H1 (cell line): ENCODE results near the gene QRICH2. TPM values are rescaled to one million over a fixed set of nuclear protein-coding genes. Genes with fewer than 3 reads are reported as not detected.

Experiments used
- CTCF ChIA-PET: fragments of 300-600 bp; sonication (Branson Sonifier 250); formaldehyde crosslinking; loops from one replicate; lab custom pipeline; 2021; ENCODE audit not compliant: partially characterized antibody; lab: Charles Lee
- POLR2A ChIA-PET: fragments of 300-600 bp; sonication (Branson Sonifier 250); formaldehyde crosslinking; loops from one replicate; lab custom pipeline; 2021; ENCODE audit warnings: inconsistent platforms; ENCODE audit not compliant: partially characterized antibody; lab: Charles Lee
- DNase-seq, 2 experiments: peaks; one replicate each; pipeline versions ENCODE4 v3.0.0 to v3.0.0-alpha.2; 2010 to 2022; ENCODE audit warnings: low spot score in 2 of 2, low read depth in 1 of 2, mixed read lengths in 1 of 2
- FAIRE-seq: peaks from 2 replicates; lab custom pipeline; 2011; peaks lifted over from hg19 to GRCh38; lab: Jason Lieb, UNC
- H2AFZ ChIP-seq: 2 replicates; pipeline ENCODE4 v1.8.1; 2012; ENCODE audit warnings: low read length, inconsistent platforms
- H2AK5ac ChIP-seq: 2 replicates; pipeline ENCODE4 v1.6.1; 2013; ENCODE audit warnings: low read depth, low read length
- H2BK120ac ChIP-seq: replicated peaks from 2 replicates; pipeline ENCODE3; 2013; ENCODE audit warnings: low read depth, low read length, inconsistent platforms
- H2BK12ac ChIP-seq: 2 replicates; pipeline ENCODE4 v1.6.1; 2013; ENCODE audit warnings: low read depth, low read length
- H2BK15ac ChIP-seq: 2 replicates; pipeline ENCODE4 v1.6.1; 2013; ENCODE audit warnings: low read length
- H2BK20ac ChIP-seq: 2 replicates; pipeline ENCODE4 v1.6.1; 2013; ENCODE audit warnings: low read length
- H2BK5ac ChIP-seq: 2 replicates; pipeline ENCODE4 v1.6.1; 2013; ENCODE audit warnings: low read depth, low read length
- H3K14ac ChIP-seq: 2 replicates; pipeline ENCODE4 v1.6.1; 2013; ENCODE audit warnings: inconsistent platforms; ENCODE audit not compliant: insufficient read length
- H3K18ac ChIP-seq: 2 replicates; pipeline ENCODE4 v1.6.1; 2013; ENCODE audit warnings: low read length; ENCODE audit errors: extremely low read depth
- H3K23ac ChIP-seq: 2 replicates; pipeline ENCODE4 v1.6.1; 2013; ENCODE audit warnings: inconsistent platforms; ENCODE audit not compliant: insufficient read length
- H3K23me2 ChIP-seq: 2 replicates; pipeline ENCODE4 v1.6.1; 2013; ENCODE audit warnings: low read depth, low read length
- H3K27ac ChIP-seq: 2 replicates; pipeline ENCODE4 v1.6.1; 2011; ENCODE audit warnings: low read depth, low read length, inconsistent platforms
- H3K27me3 ChIP-seq, 4 experiments: replicated peaks in 1 of 4; 1 replicate in 1 of 4; 2 replicates in 3 of 4; pipeline versions ENCODE4 v1.6.1 to v1.8.1; 2011 to 2013; ENCODE audit warnings: low read length in 3 of 4, mild to moderate bottlenecking in 3 of 4, inconsistent platforms in 2 of 4, mixed read lengths in 2 of 4, moderate library complexity in 1 of 4; ENCODE audit not compliant: control insufficient read depth in 3 of 4, insufficient read depth in 3 of 4; ENCODE audit errors: extremely low read depth in 1 of 4
- H3K36me3 ChIP-seq, 4 experiments: 2 replicates each; pipeline versions ENCODE4 v1.6.1 to v1.8.1; 2011 to 2013; ENCODE audit warnings: mild to moderate bottlenecking in 4 of 4, low read length in 3 of 4, moderate library complexity in 2 of 4, control low read depth in 1 of 4, inconsistent platforms in 1 of 4; ENCODE audit not compliant: insufficient read depth in 4 of 4, control insufficient read depth in 2 of 4
- H3K4ac ChIP-seq: replicated peaks from 2 replicates; pipeline ENCODE3; 2013; ENCODE audit warnings: low read length, low read depth, mixed read lengths, inconsistent platforms; ENCODE audit not compliant: insufficient read length
- H3K4me1 ChIP-seq, 4 experiments: replicated peaks in 1 of 4; 1 replicate in 1 of 4; 2 replicates in 3 of 4; pipeline versions ENCODE4 v1.6.1 to v1.8.1; 2011 to 2013; ENCODE audit warnings: low read length in 3 of 4, inconsistent platforms in 2 of 4, mixed read lengths in 1 of 4; ENCODE audit not compliant: insufficient read depth in 4 of 4, control insufficient read depth in 3 of 4
- H3K4me2 ChIP-seq, 2 experiments: 2 replicates each; pipeline versions ENCODE4 v1.6.1 to v1.8.1; 2011 to 2013; ENCODE audit warnings: low read depth in 2 of 2, low read length in 2 of 2, control low read depth in 1 of 2, inconsistent platforms in 1 of 2, mild to moderate bottlenecking in 1 of 2; ENCODE audit not compliant: insufficient read depth in 1 of 2
- H3K4me3 ChIP-seq, 4 experiments: fragments of 200-600, 300-600 bp in 1 of 4; sonication (generic), shearing (Covaris generic), sonication (Bioruptor Twin) in 1 of 4; 2 replicates each; pipeline versions ENCODE4 v1.5.1 to v1.8.1; 2011 to 2016; ENCODE audit warnings: low read length in 4 of 4, low read depth in 3 of 4, control low read depth in 2 of 4, inconsistent platforms in 2 of 4, mild to moderate bottlenecking in 2 of 4, mixed read lengths in 1 of 4, moderate library complexity in 1 of 4; ENCODE audit not compliant: insufficient read depth in 2 of 4; ENCODE audit errors: extremely low read depth in 1 of 4
- H3K56ac ChIP-seq: replicated peaks from 2 replicates; pipeline ENCODE3; 2013; ENCODE audit warnings: low read depth, mild to moderate bottlenecking, mixed read lengths, low read length, inconsistent platforms; ENCODE audit not compliant: insufficient read length
- H3K79me1 ChIP-seq: 2 replicates; pipeline ENCODE4 v1.6.1; 2013; ENCODE audit warnings: low read depth, low read length, control low read depth
- H3K79me2 ChIP-seq, 2 experiments: 2 replicates each; pipeline versions ENCODE4 v1.6.1 to v1.8.1; 2012 to 2013; ENCODE audit warnings: low read length in 2 of 2, mild to moderate bottlenecking in 2 of 2, inconsistent platforms in 1 of 2; ENCODE audit not compliant: insufficient read depth in 2 of 2, control insufficient read depth in 1 of 2
- H3K9ac ChIP-seq, 4 experiments: replicated peaks in 1 of 4; 1 replicate in 1 of 4; 2 replicates in 3 of 4; pipeline versions ENCODE4 v1.6.1 to v1.8.1; 2011 to 2013; ENCODE audit warnings: low read depth in 3 of 4, low read length in 3 of 4, control low read depth in 2 of 4, mild to moderate bottlenecking in 2 of 4, moderate library complexity in 2 of 4, inconsistent platforms in 1 of 4; ENCODE audit errors: extremely low read depth in 1 of 4
- H3K9me3 ChIP-seq, 2 experiments: 2 replicates each; pipeline versions ENCODE4 v1.6.1 to v1.8.1; 2012 to 2013; ENCODE audit warnings: mild to moderate bottlenecking in 2 of 2, moderate library complexity in 2 of 2, control low read depth in 1 of 2, inconsistent platforms in 1 of 2, low read depth in 1 of 2, low read length in 1 of 2, mixed read lengths in 1 of 2; ENCODE audit not compliant: insufficient read depth in 2 of 2
- H4K20me1 ChIP-seq, 2 experiments: replicated peaks in 1 of 2; 2 replicates each; pipeline versions ENCODE3 to v1.8.1; 2011 to 2013; ENCODE audit warnings: inconsistent platforms in 2 of 2, low read length in 2 of 2, mild to moderate bottlenecking in 1 of 2; ENCODE audit not compliant: insufficient read depth in 2 of 2, control insufficient read depth in 1 of 2
- H4K5ac ChIP-seq: 2 replicates; pipeline ENCODE4 v1.6.1; 2013; ENCODE audit warnings: low read length, low read depth, mixed read lengths, inconsistent platforms; ENCODE audit not compliant: insufficient read length
- H4K8ac ChIP-seq: 2 replicates; pipeline ENCODE4 v1.8.0; 2013; ENCODE audit warnings: mild to moderate bottlenecking, moderate library complexity, low read length, inconsistent platforms; ENCODE audit not compliant: insufficient read depth; ENCODE audit errors: extremely low read depth
- H4K91ac ChIP-seq: replicated peaks from 2 replicates; pipeline ENCODE3; 2013; ENCODE audit warnings: low read length, mixed read lengths, inconsistent platforms; ENCODE audit not compliant: insufficient read length
- POLR2AphosphoS5 ChIP-seq: IDR thresholded peaks from 2 replicates; pipeline ENCODE4 v1.6.1; 2011; ENCODE audit warnings: low read depth, low read length
- SP2 ChIP-seq: IDR thresholded peaks from 2 replicates; pipeline ENCODE4 v1.6.1; 2012; ENCODE audit warnings: mild to moderate bottlenecking, low read length, inconsistent platforms
- WGBS, 2 experiments: shearing (Covaris generic) in 1 of 2; methylation state at CpG; one replicate each; pipeline versions ENCODE4 v1.1.6 to v1.1.7; 2013 to 2015; ENCODE audit warnings: low lambda C conversion rate in 2 of 2, mixed read lengths in 2 of 2, inconsistent platforms in 1 of 2, low coverage in 1 of 2, missing lambda C conversion rate in 1 of 2; ENCODE audit not compliant: insufficient replicate concordance in 2 of 2, insufficient coverage in 1 of 2, insufficient read length in 1 of 2; ENCODE audit errors: extremely low coverage in 1 of 2, missing lambda C conversion rate in 1 of 2; 5-methylcytosine and 5-hydroxymethylcytosine counted together
- polyA plus RNA-seq, 7 experiments: library from polyadenylated mRNA; depleted of rRNA in 3 of 7; stranded (reverse) in 5 of 7; unstranded in 2 of 7; fragments of >200 nt in 5 of 7; fragments of 200-250 nt in 2 of 7; gene quantifications; 1 replicate in 5 of 7; 2 replicates in 1 of 7; 4 replicates in 1 of 7; pipeline versions ENCODE4 v1.2.1 to v1.2.3, GENCODE V29; 2011 to 2013; ENCODE audit warnings: missing spikeins in 2 of 7, mixed read lengths in 2 of 7
- total RNA-seq: library from RNA; stranded (reverse); fragmentation: NEBNext Ultra II Directional; extraction: Animal tissue kit (Norgen Biotek cat#: 25700); gene quantifications from 2 replicates; pipeline ENCODE4 v1.2.1, GENCODE V29; 2021
- TF ChIP-seq, protein P1 (sequence below): IDR thresholded peaks from 2 replicates; pipeline ENCODE4 v1.6.1; 2011; ENCODE audit warnings: low read depth, mild to moderate bottlenecking, low read length; ENCODE audit not compliant: insufficient read depth
- TF ChIP-seq, protein P2 (sequence below): IDR thresholded peaks from 2 replicates; pipeline ENCODE4 v1.6.1; 2012; ENCODE audit warnings: inconsistent platforms

Gene QRICH2
- total and polyA plus RNA-seq, 2 of the 8 experiments (the other 6 are each of a cell fraction or from before 2014, with no cell fraction given) = 2.8 to 3.8 TPM

DNA sequence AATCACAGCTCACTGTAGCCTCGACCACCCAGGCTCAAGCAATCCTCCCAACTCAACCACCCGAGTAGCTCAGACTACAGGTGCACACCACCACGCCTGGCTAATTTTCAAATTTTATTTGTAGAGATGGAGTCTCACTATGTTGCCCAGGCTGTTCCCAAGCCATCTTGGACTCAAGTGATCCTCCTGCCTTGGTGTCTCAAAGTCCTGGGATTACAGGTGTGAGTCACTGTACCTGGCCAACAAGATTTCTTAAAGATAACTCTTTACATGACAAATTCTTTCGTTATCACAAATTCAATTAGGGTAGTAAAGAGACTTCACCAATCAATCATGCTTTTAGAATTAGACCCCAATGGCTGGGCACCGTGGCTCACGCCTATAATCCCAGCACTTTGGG, 33.2 kb upstream of the QRICH2 start:
- no peak overlapping the region for H3K14ac ChIP-seq
- no peaks in the 10 kb centered on the region for H3K9me3 ChIP-seq
- H4K91ac ChIP-seq = no peak overlapping the region
- no peaks in the 10 kb centered on the region for H3K27me3 ChIP-seq
- H2AFZ ChIP-seq = no peak overlapping the region
- ChIA-PET POLR2A (no interaction called here), CTCF (interaction anchor here (1.2 kb wide), 1 partner anchor 44 kb away, joined by 4 read pairs; no protein-coding TSS in a partner anchor)
- H3K23ac ChIP-seq = no peak overlapping the region
- no peak overlapping the region for H2BK20ac ChIP-seq
- TF ChIP-seq POLR2AphosphoS5 (no peak), SP2 (no peak)
- TF ChIP-seq, protein P1, sequence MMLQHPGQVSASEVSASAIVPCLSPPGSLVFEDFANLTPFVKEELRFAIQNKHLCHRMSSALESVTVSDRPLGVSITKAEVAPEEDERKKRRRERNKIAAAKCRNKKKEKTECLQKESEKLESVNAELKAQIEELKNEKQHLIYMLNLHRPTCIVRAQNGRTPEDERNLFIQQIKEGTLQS = no peak
- TF ChIP-seq, protein P2, sequence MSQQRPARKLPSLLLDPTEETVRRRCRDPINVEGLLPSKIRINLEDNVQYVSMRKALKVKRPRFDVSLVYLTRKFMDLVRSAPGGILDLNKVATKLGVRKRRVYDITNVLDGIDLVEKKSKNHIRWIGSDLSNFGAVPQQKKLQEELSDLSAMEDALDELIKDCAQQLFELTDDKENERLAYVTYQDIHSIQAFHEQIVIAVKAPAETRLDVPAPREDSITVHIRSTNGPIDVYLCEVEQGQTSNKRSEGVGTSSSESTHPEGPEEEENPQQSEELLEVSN = no peak
- no peak overlapping the region for H4K8ac ChIP-seq
- WGBS, 2 experiments = 85% methylated on average over 6 of the region's 6 CpGs; no CpG with 5 or more reads in 1 of the 2 experiments
- no peak overlapping the region for H3K4me3 ChIP-seq
- H3K27ac ChIP-seq = no peak overlapping the region
- H3K9ac ChIP-seq = no peak overlapping the region
- peaks cover 0 to 14% (median 7%) of the 10 kb centered on the region in 4 experiments; a peak in 4 of 8 replicates for H3K36me3 ChIP-seq
- H2BK5ac ChIP-seq = no peak overlapping the region
- no peak overlapping the region for H3K4me2 ChIP-seq
- H3K18ac ChIP-seq = no peak overlapping the region
- H3K79me1 ChIP-seq = no peaks in the 10 kb centered on the region
- no peak overlapping the region for H3K56ac ChIP-seq
- DNase-seq (no peak), FAIRE-seq (no peak)
- H4K5ac ChIP-seq = no peak overlapping the region
- peaks cover 0 to 2% of the 10 kb centered on the region in 2 experiments for H4K20me1 ChIP-seq
- no peak overlapping the region for H2BK12ac ChIP-seq
- H2BK15ac ChIP-seq = no peak overlapping the region
- no peak overlapping the region for H2BK120ac ChIP-seq
- H3K79me2 ChIP-seq = no peaks in the 10 kb centered on the region; a peak in 1 of 4 replicates
- H3K23me2 ChIP-seq = no peaks in the 10 kb centered on the region
- H2AK5ac ChIP-seq = no peak overlapping the region
- no peaks in the 10 kb centered on the region for H3K4me1 ChIP-seq
- no peak overlapping the region for H3K4ac ChIP-seq
